GM19240 (cell line): ENCODE results near the gene UAP1L1.
A peak's percentile ranks its signal among the peaks of the same experiment; 100 is the strongest.
"Not testable (repeated sequence)": the region's sequence is repeated elsewhere in the genome, so short reads cannot be mapped to it uniquely, and the experiment has no call there.

Experiments used
- DNase-seq: peaks from one replicate; pipeline ENCODE4 v3.0.0; 2011; ENCODE audit warnings: low spot score; ENCODE audit not compliant: insufficient read length

The UAP1L1 gene

GRCh38 chr9:137077010-137077747 lies at the start of gene UAP1L1:
UAP1L1 (plus strand) TSS chr9:137077517; CDS start chr9:137077533, 16 bp downstream.
- no peak for DNase-seq

GRCh38 chr9:137028263-137029057 lies 48.9 kb upstream of the UAP1L1 start:
- DNase-seq: no peak

GRCh38 chr9:137029058-137029936 lies 48.0 kb upstream of the UAP1L1 start:
- peak; percentile 75 for DNase-seq

- no peak for DNase-seq
Measured at GRCh38 chr9:137030006-137030405, 47.3 kb upstream of the UAP1L1 start.

- no peak for DNase-seq
Measured at GRCh38 chr9:137030538-137031527, 46.5 kb upstream of the UAP1L1 start.

- DNase-seq: no peak
Measured at GRCh38 chr9:137031904-137032640, 45.2 kb upstream of the UAP1L1 start, which contains the start of gene FUT7. FUT7 (minus strand) TSS chr9:137032088; CDS start chr9:137031991, 97 bp downstream.

- DNase-seq: no peak
Measured at GRCh38 chr9:137032858-137033257, 44.5 kb upstream of the UAP1L1 start.

- DNase-seq: not testable (repeated sequence)
Measured at GRCh38 chr9:137033481-137033880, 43.8 kb upstream of the UAP1L1 start.

GRCh38 chr9:137034039-137034708 lies 43.1 kb upstream of the UAP1L1 start:
- no peak for DNase-seq

GRCh38 chr9:137034709-137035506 lies 42.4 kb upstream of the UAP1L1 start:
- DNase-seq: peak; percentile 99

GRCh38 chr9:137035507-137035834 lies 41.8 kb upstream of the UAP1L1 start:
- DNase-seq: no peak

- no peak for DNase-seq
Measured at GRCh38 chr9:137035937-137036336, 41.4 kb upstream of the UAP1L1 start.

GRCh38 chr9:137037035-137037434 lies 40.3 kb upstream of the UAP1L1 start:
- no peak for DNase-seq

- no peak for DNase-seq
Measured at GRCh38 chr9:137037483-137037882, 39.8 kb upstream of the UAP1L1 start.

GRCh38 chr9:137038916-137039315 lies 38.4 kb upstream of the UAP1L1 start:
- no peak for DNase-seq

GRCh38 chr9:137039611-137040366 lies 37.5 kb upstream of the UAP1L1 start:
- DNase-seq: no peak

- no peak for DNase-seq
Measured at GRCh38 chr9:137040568-137040967, 36.7 kb upstream of the UAP1L1 start.

- no peak for DNase-seq
Measured at GRCh38 chr9:137041124-137041523, 36.2 kb upstream of the UAP1L1 start.
